ENCODE measurements around the gene ALAD.
A peak's percentile ranks its signal among the peaks of the same experiment; 100 is the strongest.
"Not testable (repeated sequence)": the region's sequence is repeated elsewhere in the genome, so short reads cannot be mapped to it uniquely, and the experiment has no call there.

Gene ALAD

DNA sequence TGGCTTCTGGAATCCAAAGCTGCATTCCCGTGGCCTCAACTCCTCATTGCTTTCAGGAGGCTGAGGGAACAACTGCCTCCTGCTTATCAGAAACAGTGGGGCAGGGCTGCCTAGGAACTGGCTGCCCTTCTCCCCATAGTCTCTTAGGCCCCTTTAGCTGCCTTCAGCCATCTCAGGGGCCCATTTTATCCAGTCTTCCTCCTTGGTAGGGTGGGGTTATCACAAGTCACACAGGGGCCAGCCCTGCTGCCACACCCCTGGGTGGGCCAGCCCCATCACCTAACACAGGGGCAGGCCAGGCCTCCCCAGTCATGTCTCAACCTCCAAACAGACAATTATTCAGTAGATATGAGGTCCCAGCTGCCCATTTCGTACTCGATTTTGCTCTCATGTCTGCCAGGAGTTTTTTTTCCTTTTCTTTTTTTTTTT, 3.9 kb downstream of the ALAD start:
- DNase-seq: no peak

DNA sequence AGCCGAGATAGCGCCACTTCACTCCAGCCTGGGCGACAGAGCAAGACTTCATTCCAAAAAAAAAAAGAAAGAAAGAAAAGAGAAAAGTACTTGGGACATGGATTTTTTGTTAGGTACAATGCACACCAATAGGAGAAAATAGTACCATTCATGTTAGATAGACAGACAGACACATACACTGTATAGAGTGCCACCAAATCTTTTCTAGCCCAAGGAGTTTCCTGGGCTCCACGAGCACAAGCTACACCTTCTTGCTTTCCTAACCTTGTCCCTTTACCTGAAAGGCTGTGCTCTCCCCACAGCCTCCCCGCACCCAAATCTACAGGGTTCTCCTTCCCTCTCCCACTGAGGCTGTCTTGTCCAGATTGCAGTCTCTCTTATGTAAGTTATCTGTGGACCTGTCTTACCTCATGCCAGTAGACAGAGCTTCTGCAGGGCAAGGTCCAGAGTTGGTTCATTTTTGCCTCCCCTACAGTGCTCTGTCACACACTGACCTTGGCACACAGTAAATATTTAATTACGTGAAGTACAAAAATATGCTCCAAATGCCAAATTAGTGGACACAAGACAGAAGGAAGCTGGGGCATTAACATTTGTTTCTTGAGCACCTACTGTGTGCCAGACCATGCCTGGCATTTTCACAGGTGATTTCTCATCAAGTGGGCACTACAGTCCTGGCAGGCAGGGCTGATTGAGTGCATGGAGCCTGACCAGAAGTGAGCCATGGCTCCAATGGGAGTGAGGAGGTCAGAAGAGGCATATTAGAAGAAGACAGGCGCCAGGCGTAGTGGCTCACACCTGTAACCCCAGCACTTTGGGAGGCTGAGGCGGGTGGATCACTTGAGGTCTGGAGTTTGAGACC, 5.9 kb downstream of the ALAD start:
- DNase-seq: no peak

DNA sequence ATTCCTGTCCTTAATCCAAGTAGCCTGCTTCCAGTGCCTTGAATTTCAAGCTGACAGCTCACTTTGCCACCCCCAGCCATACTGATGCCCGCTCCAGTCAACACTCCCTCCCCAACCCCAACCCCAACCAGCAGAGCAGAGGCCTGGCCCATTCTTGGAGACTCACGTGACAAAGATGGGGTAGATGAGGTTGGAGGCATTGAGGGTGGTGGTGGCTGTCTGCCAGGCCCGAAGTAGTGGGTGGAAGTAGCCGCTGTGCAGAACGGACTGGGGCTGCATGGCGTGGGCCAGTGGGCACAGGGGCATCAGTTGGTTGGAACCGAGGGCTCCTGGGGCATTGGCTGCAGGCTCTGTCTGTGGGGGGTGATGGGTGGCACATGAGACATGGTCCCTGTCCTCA, 7.8 kb downstream of the ALAD start:
- no peak for DNase-seq

DNA sequence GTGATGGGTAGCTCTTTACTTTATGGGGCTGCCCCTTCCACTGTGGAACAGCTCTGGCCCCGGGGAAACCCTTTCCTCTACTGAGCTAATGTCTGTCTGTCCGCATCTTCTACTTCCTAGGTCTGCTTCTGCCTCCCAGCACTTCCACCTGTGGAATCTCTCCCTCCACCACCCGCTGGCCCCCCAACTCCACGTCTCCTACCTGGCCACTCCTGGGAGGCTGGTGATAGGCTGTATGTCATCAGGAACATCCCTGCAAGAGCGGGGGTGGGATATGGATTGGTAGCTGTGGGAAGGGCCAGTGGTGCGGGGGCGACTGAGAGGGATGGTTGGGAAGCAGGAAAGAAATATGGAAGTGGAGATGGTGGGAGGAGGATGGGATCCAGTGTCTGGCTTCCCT, 9.2 kb downstream of the ALAD start:
- DNase-seq: no peak

DNA sequence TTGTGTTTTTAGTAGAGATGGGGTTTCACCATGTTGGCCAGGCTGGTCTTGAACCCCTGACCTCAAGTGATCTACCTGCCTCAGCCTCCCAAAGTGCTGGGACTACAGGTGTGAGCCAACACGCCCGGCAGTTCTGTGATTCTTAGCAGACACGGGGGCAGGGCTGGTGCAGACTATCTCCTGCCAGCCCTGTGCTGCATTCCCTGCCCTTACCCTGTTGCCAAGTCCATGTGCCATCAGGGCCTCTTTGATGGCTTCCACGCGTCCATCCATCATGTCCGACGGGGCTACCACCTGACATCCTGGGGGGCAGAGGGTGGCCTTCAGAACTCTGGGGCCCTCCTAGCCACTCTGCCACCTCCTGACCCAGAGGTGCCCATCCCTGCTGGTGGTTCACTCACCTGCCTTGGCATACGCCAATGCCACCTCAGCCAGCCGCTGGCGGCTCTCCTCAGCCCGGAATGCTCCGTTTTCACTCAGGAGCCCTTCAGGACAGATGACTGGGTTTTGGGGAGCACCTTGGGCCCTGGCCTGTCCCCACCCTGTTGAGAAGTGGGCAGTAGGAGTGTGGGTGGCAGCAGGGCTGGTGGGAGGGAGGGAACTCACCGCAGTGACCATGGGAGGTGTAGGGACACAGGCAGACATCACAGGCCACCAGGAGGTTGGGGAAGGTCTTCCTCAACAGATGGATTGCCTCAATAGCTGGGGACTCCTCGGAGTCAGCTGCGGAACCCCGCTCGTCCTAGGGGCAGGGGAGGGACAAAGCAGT, 10.7 kb downstream of the ALAD start:
- DNase-seq: no peak

DNA sequence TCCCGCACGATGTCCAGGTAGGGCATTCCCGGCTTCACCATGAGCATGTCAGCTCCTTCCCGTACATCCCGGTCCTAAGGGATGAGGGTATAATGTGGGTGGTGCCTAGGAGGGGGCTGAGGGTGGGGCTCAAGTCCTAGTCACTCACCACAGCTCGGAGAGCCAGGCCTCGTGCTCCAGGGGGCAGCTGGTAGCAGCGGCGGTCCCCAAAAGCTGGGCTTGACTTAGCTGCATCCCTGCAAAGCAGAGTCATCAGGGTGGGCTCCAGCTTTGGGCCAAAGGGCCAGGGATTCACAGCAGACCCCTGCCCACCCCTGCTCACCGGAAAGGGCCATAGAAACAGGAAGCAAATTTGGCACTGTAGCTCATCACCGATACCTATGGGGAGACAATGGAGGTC, 11.6 kb downstream of the ALAD start:
- no peak for DNase-seq

DNA sequence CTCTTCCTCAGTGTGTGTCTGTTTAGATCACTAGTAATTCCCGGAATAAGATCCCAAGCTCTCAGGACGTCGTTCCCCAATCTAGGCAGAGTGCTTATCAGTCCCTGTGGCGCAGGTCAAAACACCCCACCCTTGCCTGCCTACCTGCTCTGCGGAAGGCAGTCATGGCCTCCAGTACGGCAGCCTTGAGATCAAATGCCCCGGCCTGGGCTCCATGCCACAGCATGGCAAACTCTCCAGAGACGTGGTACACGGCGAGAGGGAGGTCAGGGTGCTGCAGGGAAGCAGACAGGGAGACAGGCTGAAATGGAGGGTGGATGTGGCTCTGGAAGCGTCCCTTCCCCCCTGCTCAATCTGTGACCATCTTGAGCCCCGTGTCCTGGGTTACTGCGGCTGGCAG, 12.3 kb downstream of the ALAD start:
- no peak for DNase-seq

DNA sequence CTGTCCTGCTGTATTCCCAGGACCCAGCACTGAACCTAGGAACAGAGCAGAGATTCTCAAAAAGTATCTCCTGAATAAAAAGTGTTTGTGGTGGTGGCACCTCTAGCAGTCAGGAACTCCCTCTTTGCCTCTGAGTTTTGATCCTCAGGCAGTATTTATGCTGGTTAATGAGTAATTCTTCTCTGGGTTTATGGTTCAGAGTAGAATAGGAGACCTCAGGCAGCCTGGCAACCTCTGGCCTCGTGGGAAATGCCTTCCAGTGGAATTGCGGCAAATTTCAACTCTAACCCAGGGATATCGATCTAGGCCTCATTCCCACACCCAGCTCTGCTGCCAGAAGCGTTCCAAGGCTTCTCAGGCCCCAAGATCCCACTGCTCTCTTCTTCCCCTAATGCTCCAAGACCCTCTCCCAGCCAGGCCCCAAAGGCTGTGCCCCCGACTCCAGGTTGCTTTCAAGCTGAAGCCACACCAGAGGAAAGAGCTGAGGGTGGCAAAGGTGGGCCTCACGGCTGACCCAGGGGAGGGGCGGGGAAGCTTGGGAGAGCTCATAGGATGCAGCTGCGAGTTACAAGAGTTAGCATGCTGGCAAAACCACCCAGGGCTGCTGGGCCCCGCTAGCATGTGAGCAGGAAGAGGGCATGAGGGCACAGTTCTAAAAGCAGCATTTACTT, 13.4 kb downstream of the ALAD start:
- no peak for DNase-seq

DNA sequence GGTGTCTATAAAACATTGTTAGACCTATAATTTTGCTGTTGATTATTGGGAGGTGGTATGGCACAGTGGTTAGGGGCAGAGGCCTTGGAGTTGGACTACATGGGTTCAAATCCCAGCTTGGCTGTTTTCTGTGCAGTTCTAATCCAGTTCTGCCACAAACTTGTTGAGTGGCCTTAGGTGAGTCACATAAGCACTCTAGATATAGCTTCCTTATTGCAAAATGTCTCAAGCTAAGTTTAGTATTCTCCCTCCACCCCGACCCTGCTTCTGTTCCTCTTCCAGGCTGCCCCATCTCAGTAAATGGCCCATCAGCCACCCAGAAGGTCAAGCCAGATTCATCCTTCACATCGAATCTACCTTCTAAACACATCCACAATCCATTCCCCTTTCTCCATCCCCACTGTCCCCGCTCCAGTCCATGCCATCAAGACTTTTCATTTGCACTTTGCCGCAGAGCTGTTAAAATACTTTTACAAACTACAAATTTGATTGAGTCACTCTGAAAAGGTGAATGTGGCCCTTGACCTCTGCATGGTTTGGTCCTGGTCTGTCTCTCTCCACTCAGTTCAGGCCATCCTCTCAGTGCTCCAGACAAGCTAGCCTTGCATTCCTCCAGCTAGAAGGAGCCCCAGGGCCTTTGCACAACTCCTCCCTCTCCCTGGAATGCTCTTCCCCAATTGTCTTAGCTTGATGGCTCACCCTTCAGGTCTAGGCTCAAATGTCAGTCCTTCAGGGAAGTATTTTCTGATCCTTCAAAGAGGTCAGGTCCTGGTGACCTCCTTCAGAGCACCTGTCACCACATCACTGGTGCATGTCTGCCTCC, 14.3 kb downstream of the ALAD start:
- DNase-seq: no peak

DNA sequence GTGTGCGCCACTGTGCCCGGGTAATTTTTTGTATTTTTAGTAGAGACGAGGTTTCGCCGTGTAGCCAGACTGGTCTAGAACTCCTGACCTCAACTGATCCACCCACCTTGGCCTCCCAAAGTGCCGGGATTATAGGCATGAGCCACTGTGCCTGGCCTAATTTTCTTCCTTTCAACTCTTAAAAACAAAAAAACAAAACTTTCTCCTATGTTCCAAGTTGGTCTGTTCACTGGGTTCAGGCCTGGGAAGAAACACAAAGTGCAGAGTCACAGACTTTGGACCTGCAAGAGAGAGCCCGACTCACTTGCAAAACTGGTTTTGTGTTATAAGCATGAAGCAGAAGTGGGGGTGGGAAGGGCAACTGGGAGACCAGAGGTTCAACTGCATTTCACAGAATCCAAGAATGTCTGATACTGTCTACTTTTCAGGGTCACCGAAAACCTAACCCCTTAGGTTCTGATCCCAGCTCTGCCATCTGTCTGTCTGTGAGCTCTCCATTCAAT, 19.1 kb downstream of the ALAD start:
- DNase-seq: no peak

DNA sequence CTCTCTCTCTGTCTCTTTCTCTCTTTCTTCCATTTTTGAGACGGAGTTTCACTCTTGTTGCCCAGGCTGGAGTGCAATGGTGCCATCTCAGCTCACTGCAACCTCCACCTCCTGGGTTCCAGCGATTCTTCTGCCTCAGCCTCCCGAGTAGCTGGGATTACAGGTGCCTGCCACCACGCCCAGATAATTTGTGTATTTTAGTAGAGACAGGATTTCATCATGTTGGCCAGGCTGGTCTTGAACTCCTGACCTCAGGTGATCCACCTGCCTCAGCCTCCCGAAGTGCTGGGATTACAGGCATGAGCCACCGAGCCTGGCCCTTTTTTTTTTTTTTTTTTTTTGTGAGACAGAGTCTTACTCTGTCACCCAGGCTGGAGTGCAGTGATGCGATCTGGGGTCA, 19.6 kb downstream of the ALAD start:
- not testable (repeated sequence) for DNase-seq

DNA sequence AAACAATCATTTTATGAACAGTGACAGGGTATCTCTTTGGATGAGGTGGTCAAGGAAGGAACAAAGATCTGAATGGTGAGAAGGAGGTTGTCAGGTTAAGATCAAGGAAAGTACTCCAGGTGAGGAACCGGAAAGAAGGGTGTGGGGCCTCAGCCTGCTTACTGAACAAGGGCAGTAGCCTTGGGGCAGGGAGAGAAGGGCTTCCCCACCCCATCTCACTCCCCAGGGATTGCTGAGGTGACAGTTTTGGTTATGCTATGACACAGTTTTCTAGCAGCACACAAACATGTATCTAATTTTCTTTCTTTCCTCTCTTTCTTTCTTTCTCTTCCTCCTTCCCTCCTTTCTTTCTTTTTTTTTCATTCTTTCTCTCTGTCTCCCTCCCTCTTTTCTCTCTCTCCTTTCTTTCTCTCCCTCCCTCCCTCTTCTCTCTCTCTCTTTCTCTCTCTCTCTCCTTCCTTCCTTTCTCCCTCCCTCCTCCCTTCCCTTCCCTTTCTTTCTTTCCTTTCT, 20.2 kb downstream of the ALAD start:
- no peak for DNase-seq

DNA sequence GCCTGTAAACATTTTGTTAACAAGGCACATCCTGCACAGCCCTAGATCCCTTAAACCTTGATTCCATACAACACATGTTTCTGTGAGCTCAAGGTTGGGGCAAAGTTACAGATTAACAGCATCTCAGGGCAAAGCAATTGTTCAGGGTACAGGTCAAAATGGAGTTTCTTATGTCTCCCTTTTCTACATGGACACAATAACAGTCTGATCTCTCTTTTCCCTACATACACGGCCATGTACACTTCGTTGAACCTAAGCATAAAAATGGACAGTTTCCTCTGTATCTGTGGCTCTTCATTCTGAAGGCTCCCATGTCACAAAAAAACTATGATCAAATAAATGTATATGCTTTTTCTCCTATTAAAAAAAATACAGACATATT, 21.3 kb downstream of the ALAD start:
- DNase-seq: not testable (repeated sequence)

DNA sequence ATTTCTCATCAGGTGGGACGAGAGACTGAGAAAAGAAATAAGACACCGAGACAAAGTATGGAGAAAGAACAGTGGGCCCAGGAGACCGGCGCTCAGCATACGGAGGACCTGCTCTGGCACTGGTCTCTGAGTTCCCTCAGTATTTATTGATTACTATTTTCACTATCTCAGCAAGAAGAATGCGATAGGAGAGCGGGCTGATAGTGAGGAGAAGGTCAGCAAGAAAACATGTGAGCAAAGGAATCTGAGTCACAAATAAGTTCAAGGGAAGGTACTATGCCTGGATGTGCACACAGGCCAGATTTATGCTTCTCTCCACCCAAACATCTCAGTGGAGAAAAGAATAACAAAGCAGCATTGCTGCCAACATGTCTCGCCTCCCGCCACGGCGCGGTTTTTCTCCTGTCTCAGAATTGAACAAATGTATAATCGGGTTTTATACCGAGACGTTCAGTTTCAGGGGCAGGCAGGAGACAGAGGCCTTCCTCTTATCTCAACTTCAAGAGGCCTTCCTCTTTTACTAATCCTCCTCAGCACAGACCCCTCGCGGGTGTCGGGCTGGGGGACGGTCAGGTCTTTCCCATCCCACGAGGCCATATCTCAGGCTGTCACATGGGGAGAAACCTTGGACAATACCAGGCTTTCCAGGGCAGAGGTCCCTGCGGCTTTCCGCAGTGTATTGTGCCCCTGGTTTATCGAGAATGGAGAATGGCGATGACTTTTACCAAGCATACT, 21.8 kb downstream of the ALAD start:
- not testable (repeated sequence) for DNase-seq

DNA sequence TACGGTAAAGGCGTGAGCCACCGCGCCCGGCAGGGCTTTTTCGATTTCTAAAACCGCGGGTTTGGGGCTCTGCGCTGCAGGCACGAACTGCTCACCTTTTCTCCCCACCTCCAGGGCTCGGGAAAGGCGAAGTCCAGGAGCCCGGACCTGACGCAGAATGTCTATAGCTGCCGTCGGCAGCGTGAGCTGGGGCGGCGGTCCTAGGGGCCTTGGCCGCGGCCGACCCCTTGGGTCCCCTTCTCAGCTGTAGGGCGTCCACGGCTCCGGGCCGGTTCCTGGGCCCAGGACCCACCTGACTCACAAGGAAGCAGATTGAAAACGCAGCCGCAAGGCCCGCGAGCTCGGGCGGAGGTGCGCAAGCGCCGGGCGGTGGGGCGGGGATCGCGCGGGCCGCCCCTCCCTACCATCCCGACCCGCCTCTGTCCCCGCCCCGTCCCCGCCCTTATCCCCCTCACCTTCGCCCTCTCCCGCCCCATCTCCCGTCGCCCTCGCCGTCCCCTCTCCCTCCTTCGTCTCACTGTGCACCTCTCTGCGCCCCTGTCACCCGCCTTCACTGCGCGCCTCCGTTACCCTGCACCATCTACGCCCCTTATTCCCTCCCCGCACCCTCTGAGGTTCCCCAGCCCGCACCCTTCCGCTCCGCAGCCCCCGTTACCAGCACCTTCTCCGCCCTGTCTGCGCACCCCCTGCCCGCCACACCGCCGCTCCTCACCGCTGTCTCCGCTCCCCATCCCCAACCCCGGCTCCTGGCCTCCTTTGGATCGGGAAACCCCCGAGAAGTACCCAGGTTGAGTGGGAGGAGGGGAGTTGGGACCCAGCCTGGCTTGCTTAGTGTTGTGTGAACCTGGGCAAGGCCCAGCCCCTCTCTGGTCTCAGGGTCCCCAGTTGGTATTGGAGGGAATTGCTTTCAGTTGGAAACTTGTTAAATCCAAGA, 24.2 kb downstream of the ALAD start, which contains the start of gene HDHD3:
Gene HDHD3 (minus strand): TSS at position 353 of the 934 bp plus-strand sequence. CDS start 2,632 bp downstream, outside the sequence.
- DNase-seq: peak; percentile 64

DNA sequence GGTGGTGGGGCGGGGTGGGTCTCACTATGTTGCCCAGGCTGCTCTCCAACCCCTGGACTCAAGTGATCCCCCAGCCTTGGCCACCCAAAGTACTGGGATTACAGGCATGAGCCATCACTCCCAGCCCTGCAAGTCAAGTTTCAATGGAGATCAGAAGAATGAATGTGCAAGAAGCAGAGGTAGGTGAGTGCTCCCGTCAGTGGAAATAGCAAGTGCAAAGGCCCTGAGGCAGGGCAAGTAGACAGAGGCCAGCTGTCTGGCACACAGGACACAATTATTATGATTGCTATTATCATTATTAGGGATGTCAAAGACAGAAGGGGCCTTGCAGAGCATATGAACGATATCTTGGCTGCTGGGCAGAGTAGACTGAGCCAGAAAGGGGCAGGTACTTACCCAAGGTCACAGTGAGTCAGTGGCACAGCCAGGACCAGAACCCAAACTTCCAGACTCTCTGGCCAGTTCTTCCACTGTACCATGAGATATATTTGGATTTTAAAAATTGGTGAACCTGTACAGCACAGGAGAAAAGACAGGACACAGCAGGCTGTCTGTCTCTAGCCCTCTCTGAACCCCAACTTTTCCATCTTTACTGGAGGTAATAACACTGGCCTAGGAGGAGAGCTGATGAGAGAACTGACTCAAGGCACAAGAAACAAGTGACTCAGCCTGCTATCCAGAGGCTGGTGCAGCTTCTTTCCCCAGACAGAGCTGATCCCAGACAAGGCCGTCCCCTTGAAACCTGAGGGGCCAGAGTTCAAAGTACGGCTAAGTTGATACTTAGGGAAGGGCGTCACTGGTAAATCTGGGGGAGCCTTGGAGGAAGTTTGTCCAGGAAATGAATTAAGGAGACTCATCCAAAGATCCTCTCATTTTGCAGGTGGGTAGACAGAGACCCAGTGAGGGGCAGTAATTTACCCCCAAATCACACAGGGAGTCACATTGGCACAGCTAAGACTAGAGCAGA, 25.7 kb downstream of the ALAD start:
- DNase-seq: no peak

DNA sequence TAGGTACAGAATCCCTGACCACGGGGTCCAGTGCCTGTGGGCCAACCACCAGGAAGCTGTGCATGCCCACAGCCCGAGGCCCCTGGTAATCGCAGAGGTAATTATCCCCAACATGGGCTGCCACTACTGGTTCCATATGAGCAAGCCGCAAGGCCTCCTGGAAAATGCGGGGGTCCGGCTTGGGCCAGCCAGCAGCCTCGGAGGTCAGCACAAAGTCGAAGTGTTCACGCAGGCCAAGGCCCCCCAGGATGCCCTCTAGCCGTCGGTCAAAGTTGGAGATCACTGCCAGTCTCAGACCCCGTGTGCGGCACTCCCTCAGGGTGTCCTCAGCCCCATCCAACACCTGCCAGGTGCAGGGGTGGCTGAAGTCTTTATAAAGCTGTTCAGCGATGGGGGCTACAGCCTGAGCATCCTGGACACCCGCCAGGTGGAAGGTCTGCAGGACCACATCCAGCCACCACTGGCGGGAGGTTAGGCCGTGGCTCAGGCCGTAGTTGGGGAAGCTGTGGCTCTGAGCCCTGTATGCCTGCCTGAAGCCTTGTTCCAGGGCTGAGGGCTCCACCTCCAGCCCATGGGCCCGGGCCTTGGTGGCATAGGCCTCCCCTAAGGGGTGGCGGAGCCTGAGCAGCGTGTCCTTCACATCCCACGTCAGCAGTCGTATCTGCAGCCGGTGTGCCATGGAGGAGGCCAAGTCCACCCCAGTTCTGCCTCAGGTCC, 27.2 kb downstream of the ALAD start:
- no peak for DNase-seq

DNA sequence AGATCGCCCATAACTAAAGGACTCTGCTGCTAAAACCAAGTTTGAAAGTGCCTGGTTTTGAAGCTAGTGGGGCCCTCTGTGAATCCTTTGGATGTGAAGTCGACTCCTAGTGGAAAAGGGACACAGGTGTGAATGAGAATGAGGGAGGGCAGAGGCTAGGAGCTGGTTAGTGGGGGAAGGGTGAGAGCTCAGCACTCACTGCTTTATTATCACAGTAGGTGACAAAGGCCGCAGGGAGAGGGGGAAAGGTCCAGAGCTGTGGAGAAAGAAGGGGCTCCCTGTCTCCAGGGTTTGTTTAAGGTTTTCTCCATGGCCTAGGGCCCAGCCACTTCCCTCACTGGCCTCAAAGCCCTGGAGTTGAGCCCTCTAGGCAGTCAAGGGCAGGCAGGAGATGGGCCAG, 27.8 kb downstream of the ALAD start:
- no peak for DNase-seq
